C4-2B (cell line): ENCODE results near the gene SLX4IP.
"Not testable (repeated sequence)": the region's sequence is repeated elsewhere in the genome, so short reads cannot be mapped to it uniquely, and the experiment has no call there.

Experiments used
- H3K27ac ChIP-seq: fragments of 450-650 bp; 2 replicates; pipeline ENCODE4 v1.5.1; 2017
- CTCF ChIP-seq: fragments of 450-650 bp; conservative IDR thresholded peaks from 2 replicates; pipeline ENCODE4 v1.5.1; 2017; ENCODE audit warnings: mild to moderate bottlenecking
- ZFX ChIP-seq: fragments of 450-650 bp; IDR thresholded peaks from 2 replicates; pipeline ENCODE4 v1.6.1; 2017

Gene SLX4IP

GRCh38 chr20:10603971-10604864 is 169.1 kb downstream of the SLX4IP start:
- TF ChIP-seq ZFX (no peak), CTCF (no peak)
- H3K27ac ChIP-seq: no peak overlapping the region

- H3K27ac ChIP-seq: no peak overlapping the region
- TF ChIP-seq CTCF: no peak
- TF ChIP-seq ZFX: no peak
These were observed 169.8 kb downstream of the SLX4IP start for GRCh38 chr20:10604865-10605440.

- no peak overlapping the region for H3K27ac ChIP-seq
- TF ChIP-seq ZFX: no peak
- TF ChIP-seq CTCF: no peak
These were observed 170.6 kb downstream of the SLX4IP start for GRCh38 chr20:10605547-10606195.

- no peak overlapping the region for H3K27ac ChIP-seq
- no peak for TF ChIP-seq CTCF
- TF ChIP-seq ZFX: no peak
These were observed 174.2 kb downstream of the SLX4IP start for GRCh38 chr20:10609276-10609675.

GRCh38 chr20:10609770-10610169 is 174.7 kb downstream of the SLX4IP start:
- no peak overlapping the region for H3K27ac ChIP-seq

GRCh38 chr20:10610251-10610650 is 175.1 kb downstream of the SLX4IP start:
- TF ChIP-seq CTCF (no peak), ZFX (no peak)
- H3K27ac ChIP-seq: no peak overlapping the region

More at GRCh38 chr20:10609770-10610169, 174.7 kb downstream of the SLX4IP start:
- TF ChIP-seq ZFX: no peak
- TF ChIP-seq CTCF: no peak

GRCh38 chr20:10611357-10611756 is 176.3 kb downstream of the SLX4IP start:
- TF ChIP-seq CTCF: peak; percentile 30; the same call in 1 of the 2 replicates
- TF ChIP-seq ZFX: no peak
- H3K27ac ChIP-seq: no peak overlapping the region

- H3K27ac ChIP-seq: not testable (repeated sequence)
These were observed 178.3 kb downstream of the SLX4IP start for GRCh38 chr20:10613426-10613825.
